Dermis microvascular lymphatic vessel endothelial cell (primary cell): ENCODE data around the gene TTC23L. TPM values are rescaled to one million over a fixed set of nuclear protein-coding genes. Genes with fewer than 3 reads are reported as not detected.

Experiments
- DNase-seq, 2 donors: peaks; one replicate each; pipeline versions ENCODE4 v3.0.0 to v3.0.0-alpha.2; 2010; ENCODE audit warnings: low read depth in 2 of 2
- total RNA-seq: library from RNA; depleted of rRNA; stranded (reverse); fragments of >200 nt; gene quantifications from 2 replicates; pipeline ENCODE4 v1.2.1, GENCODE V29; 2014

The TTC23L gene
- total RNA-seq, 1 donor from 2014 or later: 0.26 TPM

GRCh38 chr5:34832568-34832967 lies 6.4 kb upstream of the TTC23L start:
- no peak for DNase-seq

- DNase-seq: no peak
Observed at GRCh38 chr5:34833090-34833489, 5.9 kb upstream of the TTC23L start.

- DNase-seq: no peak
Observed at GRCh38 chr5:34833976-34834793, 4.8 kb upstream of the TTC23L start.

GRCh38 chr5:34834794-34835089 lies 4.2 kb upstream of the TTC23L start:
- DNase-seq: no peak

GRCh38 chr5:34835664-34836063 lies 3.3 kb upstream of the TTC23L start:
- no peak for DNase-seq

- no peak for DNase-seq
Observed at GRCh38 chr5:34841816-34842215, 2.9 kb downstream of the TTC23L start.

GRCh38 chr5:34842554-34842953 lies 3.6 kb downstream of the TTC23L start:
- DNase-seq: no peak

GRCh38 chr5:34843497-34843896 lies 4.5 kb downstream of the TTC23L start:
- DNase-seq: no peak

GRCh38 chr5:34844106-34844505 lies 5.1 kb downstream of the TTC23L start:
- DNase-seq: no peak

GRCh38 chr5:34844999-34845398 lies 6.0 kb downstream of the TTC23L start:
- DNase-seq: no peak

- DNase-seq: no peak
Observed at GRCh38 chr5:34847056-34847455, 8.1 kb downstream of the TTC23L start.

GRCh38 chr5:34847552-34847951 lies 8.6 kb downstream of the TTC23L start:
- no peak for DNase-seq

GRCh38 chr5:34848230-34848629 lies 9.3 kb downstream of the TTC23L start:
- no peak for DNase-seq

GRCh38 chr5:34849253-34849652 lies 10.3 kb downstream of the TTC23L start:
- no peak for DNase-seq

- no peak for DNase-seq
Observed at GRCh38 chr5:34854459-34855174, 15.7 kb downstream of the TTC23L start.

- DNase-seq: no peak
Observed at GRCh38 chr5:34857161-34857560, 18.2 kb downstream of the TTC23L start.

- no peak for DNase-seq
Observed at GRCh38 chr5:34857894-34858293, 18.9 kb downstream of the TTC23L start.

GRCh38 chr5:34858790-34859189 lies 19.8 kb downstream of the TTC23L start:
- no peak for DNase-seq

GRCh38 chr5:34859253-34859652 lies 20.3 kb downstream of the TTC23L start:
- no peak for DNase-seq

- DNase-seq: peak; percentile 38 to 68
Observed at GRCh38 chr5:34863946-34864345, 25.0 kb downstream of the TTC23L start.

- DNase-seq: no peak
Observed at GRCh38 chr5:34865091-34865490, 26.1 kb downstream of the TTC23L start.

- no peak for DNase-seq
Observed at GRCh38 chr5:34866989-34867471, 28.1 kb downstream of the TTC23L start.

GRCh38 chr5:34867660-34868059 lies 28.7 kb downstream of the TTC23L start:
- DNase-seq: no peak
